ENCODE measurements around the gene NXN. TPM values are rescaled to one million over a fixed set of nuclear protein-coding genes. Genes with fewer than 3 reads are reported as not detected.

Gene NXN
- total and polyA plus RNA-seq, 3 donors from 2014 or later, result 22.9 to 26.0 (median 23.0) TPM

GRCh38 chr17:933312-934073 is 46.1 kb downstream of the NXN start:
- Histone ChIP-seq H3K36me3 (ENCODE audit: low read depth, missing control alignments) (no peaks in the 10 kb centered on the region), H3K4me3 (no peak overlapping the region), H3K27ac (no peak overlapping the region), H3K4me1 (peaks cover 6% of the 10 kb centered on the region), H3K9me3 (no peaks in the 10 kb centered on the region), H3K27me3 (no peaks in the 10 kb centered on the region)
- intact Hi-C loops (cut with DNase I; ENCODE audit: low total_unique reads), result no loop called here
- no peak for TF ChIP-seq POLR2A (IDR thresholded peaks at IDR 0.05)
- no peak for TF ChIP-seq CTCF (IDR thresholded peaks at IDR 0.05)
- WGBS, 2 donors, result 39 to 42% methylated on average over 15 of the region's 15 CpGs
- peak; percentile 26 for DNase-seq

DNA sequence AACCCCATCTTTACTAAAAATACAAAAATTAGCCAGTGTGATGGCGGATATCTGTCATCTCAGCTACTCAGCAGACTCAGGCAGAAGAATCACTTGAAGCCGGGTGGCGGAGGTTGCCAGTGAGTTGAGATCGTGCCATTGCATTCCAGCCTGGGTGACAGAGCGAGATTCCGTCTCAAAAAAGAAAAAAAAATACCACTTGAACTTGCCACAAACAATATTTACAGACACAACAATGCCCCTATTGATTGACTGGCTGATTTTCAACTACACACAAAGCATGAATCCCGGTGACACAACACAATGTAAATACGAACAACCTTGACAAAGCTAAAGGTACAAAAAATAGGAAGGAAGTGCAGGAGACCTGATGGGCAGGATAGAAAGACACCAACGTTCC is 49.3 kb downstream of the NXN start:
- whole genome bisulfite sequencing, 2 donors, result 86 to 93% methylated on average over 9 of the region's 9 CpGs
- H3K27ac ChIP-seq, result no peak overlapping the region
- no peak for DNase-seq

DNA sequence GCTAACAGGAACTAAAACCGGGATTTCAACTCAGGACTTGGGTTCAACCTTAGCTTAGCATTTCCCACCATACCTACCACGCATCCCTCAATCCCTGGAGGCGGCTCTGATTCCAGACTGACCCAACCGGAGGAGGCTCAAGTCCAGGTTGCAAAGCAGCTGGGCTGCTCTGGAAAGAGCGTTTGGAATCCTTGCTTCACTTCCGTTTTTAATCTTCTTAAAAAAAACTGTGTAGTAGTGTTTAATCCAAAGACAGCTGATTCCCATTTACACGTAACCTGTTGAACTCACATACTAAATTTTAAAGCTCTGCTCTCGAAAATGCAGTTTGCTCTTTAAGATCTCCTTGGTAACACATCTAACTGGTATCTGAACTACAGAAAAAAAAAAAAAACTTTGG is 50.0 kb downstream of the NXN start:
- Histone ChIP-seq H3K27ac (no peak overlapping the region), H3K4me1 (peaks cover 6% of the 10 kb centered on the region), H3K27me3 (no peaks in the 10 kb centered on the region), H3K36me3 (ENCODE audit: low read depth, missing control alignments) (no peaks in the 10 kb centered on the region), H3K4me3 (no peak overlapping the region), H3K9me3 (no peaks in the 10 kb centered on the region)
- TF ChIP-seq CTCF (IDR thresholded peaks at IDR 0.05), result no peak
- TF ChIP-seq POLR2A (IDR thresholded peaks at IDR 0.05), result no peak
- DNase-seq, result no peak
- intact Hi-C loops (cut with DNase I; ENCODE audit: low total_unique reads), result no loop called here
- WGBS, 2 donors, result 61 to 73% methylated on average over 8 of the region's 8 CpGs

More for the DNA sequence above, 49.3 kb downstream of the NXN start:
- H3K36me3 ChIP-seq (ENCODE audit: low read depth, missing control alignments), result no peaks in the 10 kb centered on the region
- intact Hi-C loops (cut with DNase I; ENCODE audit: low total_unique reads), result no loop called here
- no peak for TF ChIP-seq POLR2A (IDR thresholded peaks at IDR 0.05)
- TF ChIP-seq CTCF (IDR thresholded peaks at IDR 0.05), result no peak
- peaks cover 6% of the 10 kb centered on the region for H3K4me1 ChIP-seq
- no peaks in the 10 kb centered on the region for H3K27me3 ChIP-seq
- no peak overlapping the region for H3K4me3 ChIP-seq
- H3K9me3 ChIP-seq, result no peaks in the 10 kb centered on the region

GRCh38 chr17:927611-928461 is 51.7 kb downstream of the NXN start:
- intact Hi-C loops (cut with DNase I; ENCODE audit: low total_unique reads), result no loop called here
- DNase-seq, result peak; percentile 49
- Histone ChIP-seq H3K27me3 (no peaks in the 10 kb centered on the region), H3K4me3 (no peak overlapping the region), H3K36me3 (ENCODE audit: low read depth, missing control alignments) (no peaks in the 10 kb centered on the region), H3K9me3 (no peaks in the 10 kb centered on the region), H3K27ac (no peak overlapping the region), H3K4me1 (no peaks in the 10 kb centered on the region)
- TF ChIP-seq CTCF (IDR thresholded peaks at IDR 0.05), result no peak
- no peak for TF ChIP-seq POLR2A (IDR thresholded peaks at IDR 0.05)
- WGBS, 2 donors, result 51 to 63% methylated on average over 16 to 17 of the region's 17 CpGs
